H9 (cell line): ENCODE data around the gene ZNF618. TPM values are rescaled to one million over a fixed set of nuclear protein-coding genes. Genes with fewer than 3 reads are reported as not detected.

Experiments
- DNase-seq: peaks from one replicate; pipeline ENCODE4 v3.0.0-alpha.2; 2017
- H2AFZ ChIP-seq: one replicate; pipeline ENCODE4 v1.6.1; 2013; ENCODE audit warnings: mild to moderate bottlenecking, low read length, control low read depth, moderate library complexity
- H2AK5ac ChIP-seq: 2 replicates; pipeline ENCODE4 v1.6.1; 2013; ENCODE audit warnings: low read length, control low read depth, mixed read lengths; ENCODE audit not compliant: insufficient read length
- H2BK120ac ChIP-seq: one replicate; pipeline ENCODE4 v1.6.1; 2013; ENCODE audit warnings: low read depth, mild to moderate bottlenecking, low read length, control low read depth, inconsistent platforms; ENCODE audit not compliant: poor library complexity, severe bottlenecking
- H2BK12ac ChIP-seq: 2 replicates; pipeline ENCODE4 v1.6.1; 2013; ENCODE audit warnings: low read length, control low read depth, mixed read lengths, low read depth; ENCODE audit not compliant: insufficient read length
- H2BK15ac ChIP-seq: 2 replicates; pipeline ENCODE4 v1.6.1; 2013; ENCODE audit warnings: low read depth, low read length, control low read depth
- H2BK20ac ChIP-seq: one replicate; pipeline ENCODE4 v1.6.1; 2013; ENCODE audit warnings: low read depth, mild to moderate bottlenecking, low read length, control low read depth, inconsistent platforms; ENCODE audit not compliant: poor library complexity, severe bottlenecking
- H2BK5ac ChIP-seq: 2 replicates; pipeline ENCODE4 v1.6.1; 2013; ENCODE audit warnings: low read length, control low read depth, mixed read lengths; ENCODE audit not compliant: insufficient read length
- H3K14ac ChIP-seq: 2 replicates; pipeline ENCODE4 v1.6.1; 2013; ENCODE audit warnings: low read length, control low read depth; ENCODE audit not compliant: insufficient read depth
- H3K18ac ChIP-seq: 2 replicates; pipeline ENCODE4 v1.6.1; 2013; ENCODE audit warnings: low read depth, mild to moderate bottlenecking, mixed read lengths, low read length, control low read depth; ENCODE audit not compliant: insufficient read length
- H3K23ac ChIP-seq: 2 replicates; pipeline ENCODE4 v1.6.1; 2013; ENCODE audit warnings: low read length, control low read depth, mixed read lengths, low read depth; ENCODE audit not compliant: insufficient read length
- H3K23me2 ChIP-seq: 2 replicates; pipeline ENCODE4 v1.6.1; 2013; ENCODE audit warnings: low read depth, mild to moderate bottlenecking, mixed read lengths, low read length, control low read depth; ENCODE audit not compliant: insufficient read length, poor library complexity, severe bottlenecking
- H3K27ac ChIP-seq: 2 replicates; pipeline ENCODE4 v1.5.1; 2013; ENCODE audit warnings: low read length, control low read depth, mixed read lengths, low read depth; ENCODE audit not compliant: insufficient read length
- H3K27me3 ChIP-seq: 2 replicates; pipeline ENCODE4 v1.6.1; 2013; ENCODE audit warnings: low read length, control low read depth, inconsistent platforms; ENCODE audit not compliant: insufficient read depth
- H3K4ac ChIP-seq: 2 replicates; pipeline ENCODE4 v1.6.1; 2013; ENCODE audit warnings: low read depth, mild to moderate bottlenecking, control low read depth, inconsistent platforms, low read length, moderate library complexity
- H3K4me1 ChIP-seq: 2 replicates; pipeline ENCODE4 v1.6.1; 2013; ENCODE audit warnings: low read length, control low read depth, inconsistent platforms; ENCODE audit not compliant: insufficient read depth
- H3K4me2 ChIP-seq: 2 replicates; pipeline ENCODE4 v1.6.1; 2013; ENCODE audit warnings: low read length, control low read depth, mixed read lengths; ENCODE audit not compliant: insufficient read length, insufficient read depth
- H3K56ac ChIP-seq: 2 replicates; pipeline ENCODE4 v1.6.1; 2013; ENCODE audit warnings: low read depth, mild to moderate bottlenecking, mixed read lengths, low read length, control low read depth; ENCODE audit not compliant: insufficient read length
- H3K79me1 ChIP-seq: 2 replicates; pipeline ENCODE4 v1.6.1; 2013; ENCODE audit warnings: low read depth, mild to moderate bottlenecking, moderate library complexity, low read length, control low read depth, inconsistent platforms; ENCODE audit not compliant: insufficient read depth, poor library complexity, severe bottlenecking
- H3K79me2 ChIP-seq: 2 replicates; pipeline ENCODE4 v1.6.1; 2013; ENCODE audit warnings: low read length, control low read depth, inconsistent platforms; ENCODE audit not compliant: insufficient read depth
- H3K9ac ChIP-seq: 2 replicates; pipeline ENCODE4 v1.6.1; 2013; ENCODE audit warnings: low read length, control low read depth, mixed read lengths; ENCODE audit not compliant: insufficient read length; ENCODE audit errors: extremely low read depth
- H3K9me3 ChIP-seq: one replicate; pipeline ENCODE4 v1.6.1; 2013; ENCODE audit warnings: low read depth, low read length, inconsistent platforms; ENCODE audit not compliant: control insufficient read depth
- H3T11ph ChIP-seq: one replicate; pipeline ENCODE4 v1.6.1; 2013; ENCODE audit warnings: mild to moderate bottlenecking, low read length, control low read depth, inconsistent platforms
- H4K20me1 ChIP-seq: one replicate; pipeline ENCODE4 v1.6.1; 2013; ENCODE audit not compliant: control insufficient read depth, insufficient read length, insufficient read depth
- H4K5ac ChIP-seq: 2 replicates; pipeline ENCODE4 v1.6.1; 2013; ENCODE audit warnings: low read depth, mild to moderate bottlenecking, mixed read lengths, low read length, control low read depth; ENCODE audit not compliant: insufficient read length
- H4K8ac ChIP-seq: replicated peaks from 2 replicates; pipeline ENCODE4 v1.6.1; 2013; ENCODE audit warnings: low read length, control low read depth, mixed read lengths, low read depth; ENCODE audit not compliant: insufficient read length
- H4K91ac ChIP-seq: 2 replicates; pipeline ENCODE4 v1.6.1; 2013; ENCODE audit warnings: low read depth, mild to moderate bottlenecking, moderate library complexity, mixed read lengths, low read length, control low read depth; ENCODE audit not compliant: insufficient read length
- H3K27ac Mint-ChIP-seq, 3 experiments: 2 replicates in 2 of 3; 3 replicates in 1 of 3; pipeline ENCODE4 v1.8.0; 2020 to 2021; ENCODE audit warnings: mixed read lengths in 3 of 3, mild to moderate bottlenecking in 1 of 3, moderate library complexity in 1 of 3
- H3K27me3 Mint-ChIP-seq: 2 replicates; pipeline ENCODE4 v1.8.0; 2021; ENCODE audit warnings: low read depth, mild to moderate bottlenecking, moderate library complexity, mixed read lengths
- H3K36me3 Mint-ChIP-seq, 3 experiments: 2 replicates in 2 of 3; 3 replicates in 1 of 3; pipeline ENCODE4 v1.8.0; 2020 to 2021; ENCODE audit warnings: low read depth in 3 of 3, mixed read lengths in 3 of 3; ENCODE audit not compliant: insufficient read depth in 1 of 3
- H3K4me1 Mint-ChIP-seq, 2 experiments: 2 replicates each; pipeline ENCODE4 v1.8.0; 2020; ENCODE audit warnings: mixed read lengths in 2 of 2
- H3K4me3 Mint-ChIP-seq, 2 experiments: 2 replicates in 1 of 2; 3 replicates in 1 of 2; pipeline ENCODE4 v1.8.0; 2020 to 2021; ENCODE audit warnings: mild to moderate bottlenecking in 2 of 2, mixed read lengths in 2 of 2, moderate library complexity in 1 of 2
- H3K9me3 Mint-ChIP-seq, 2 experiments: 2 replicates in 1 of 2; 3 replicates in 1 of 2; pipeline ENCODE4 v1.8.0; 2020; ENCODE audit warnings: mild to moderate bottlenecking in 2 of 2, mixed read lengths in 2 of 2, moderate library complexity in 1 of 2
- WGBS: extraction: QIAGEN DNeasy Blood & Tissue Kit; methylation state at CpG from one replicate; pipeline ENCODE4 v1.1.7; 2013; ENCODE audit warnings: missing lambda C conversion rate, low lambda C conversion rate, mixed read lengths; ENCODE audit not compliant: insufficient read length; ENCODE audit errors: extremely low coverage; 5-methylcytosine and 5-hydroxymethylcytosine counted together
- total RNA-seq: library from RNA; stranded (reverse); gene quantifications from 2 replicates; pipeline ENCODE4 v1.2.1, GENCODE V29; 2021
- TF ChIP-seq, protein P1 (sequence below): fragments of 200-600 bp; sonication (generic); conservative IDR thresholded peaks from 3 replicates; pipeline ENCODE4 v1.8.0; 2021; ENCODE audit warnings: antibody characterized with exemption, mild to moderate bottlenecking

ZNF618 gene
- total RNA-seq, 1 experiment from 2014 or later = 13.6 TPM

GRCh38 chr9:113851359-113851758, 24.8 kb upstream of the ZNF618 start:
- Histone ChIP-seq H4K8ac (no peak overlapping the region), H2BK5ac (no peak overlapping the region), H2BK15ac (no peak overlapping the region), H2BK12ac (no peak overlapping the region), H3K18ac (no peak overlapping the region), H3K27me3 (no peaks in the 10 kb centered on the region), H3K9me3 (no peaks in the 10 kb centered on the region), H4K91ac (no peak overlapping the region), H3K79me1 (no peaks in the 10 kb centered on the region), H3K14ac (no peak overlapping the region), H3K4me1 (no peaks in the 10 kb centered on the region), H3K4ac (no peak overlapping the region), H3T11ph (no peak overlapping the region), H3K27ac (no peak overlapping the region), H2BK20ac (no peak overlapping the region), H3K9ac (no peak overlapping the region), H4K20me1 (no peaks in the 10 kb centered on the region), H4K5ac (no peak overlapping the region), H2BK120ac (no peak overlapping the region), H2AK5ac (no peak overlapping the region), H3K79me2 (no peaks in the 10 kb centered on the region), H3K4me2 (no peak overlapping the region), H2AFZ (no peak overlapping the region), H3K23me2 (no peaks in the 10 kb centered on the region), H3K56ac (no peak overlapping the region), H3K23ac (no peak overlapping the region)
- Mint-ChIP-seq H3K27ac (no peak overlapping the region), H3K9me3 (no peaks in the 10 kb centered on the region), H3K36me3 (no peaks in the 10 kb centered on the region), H3K4me3 (no peak overlapping the region), H3K27me3 (peaks cover 2% of the 10 kb centered on the region), H3K4me1 (no peaks in the 10 kb centered on the region)
- TF ChIP-seq, protein P1, sequence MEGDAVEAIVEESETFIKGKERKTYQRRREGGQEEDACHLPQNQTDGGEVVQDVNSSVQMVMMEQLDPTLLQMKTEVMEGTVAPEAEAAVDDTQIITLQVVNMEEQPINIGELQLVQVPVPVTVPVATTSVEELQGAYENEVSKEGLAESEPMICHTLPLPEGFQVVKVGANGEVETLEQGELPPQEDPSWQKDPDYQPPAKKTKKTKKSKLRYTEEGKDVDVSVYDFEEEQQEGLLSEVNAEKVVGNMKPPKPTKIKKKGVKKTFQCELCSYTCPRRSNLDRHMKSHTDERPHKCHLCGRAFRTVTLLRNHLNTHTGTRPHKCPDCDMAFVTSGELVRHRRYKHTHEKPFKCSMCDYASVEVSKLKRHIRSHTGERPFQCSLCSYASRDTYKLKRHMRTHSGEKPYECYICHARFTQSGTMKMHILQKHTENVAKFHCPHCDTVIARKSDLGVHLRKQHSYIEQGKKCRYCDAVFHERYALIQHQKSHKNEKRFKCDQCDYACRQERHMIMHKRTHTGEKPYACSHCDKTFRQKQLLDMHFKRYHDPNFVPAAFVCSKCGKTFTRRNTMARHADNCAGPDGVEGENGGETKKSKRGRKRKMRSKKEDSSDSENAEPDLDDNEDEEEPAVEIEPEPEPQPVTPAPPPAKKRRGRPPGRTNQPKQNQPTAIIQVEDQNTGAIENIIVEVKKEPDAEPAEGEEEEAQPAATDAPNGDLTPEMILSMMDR = no peak
- DNase-seq = no peak
- WGBS = no CpG with 5 or more reads among the region's 25 CpGs
